WTC11 (cell line): Measurements from ENCODE around the gene CXCL6.

Source experiments
- ATF2 ChIP-seq: sonication (generic); formaldehyde crosslinking; IDR thresholded peaks from 2 replicates; pipeline ENCODE4 v1.8.1; 2022; ENCODE audit warnings: low read depth, missing genetic modification reagents, borderline replicate concordance
- CTCF ChIP-seq: fragments of 200-600 bp; IDR thresholded peaks from 2 replicates; pipeline ENCODE4 v1.8.0; 2022; ENCODE audit warnings: antibody characterized with exemption
- GRHL2 ChIP-seq: fragments of 250-450 bp; sonication (Bioruptor Pico); IDR thresholded peaks from 2 replicates; pipeline ENCODE4 v1.8.0; 2022; ENCODE audit warnings: mild to moderate bottlenecking, moderate library complexity; ENCODE audit not compliant: insufficient replicate concordance, severe bottlenecking
- IRF2 ChIP-seq: sonication (generic); formaldehyde crosslinking; IDR thresholded peaks from 2 replicates; pipeline ENCODE4 v1.8.0; 2022; ENCODE audit warnings: low read depth, missing genetic modification reagents, borderline replicate concordance
- MAX ChIP-seq: sonication (generic); formaldehyde crosslinking; IDR thresholded peaks from 2 replicates; pipeline ENCODE4 v1.8.0; 2022; ENCODE audit warnings: mild to moderate bottlenecking, missing genetic modification reagents
- NR1H2 ChIP-seq: sonication (generic); formaldehyde crosslinking; IDR thresholded peaks from 2 replicates; pipeline ENCODE4 v1.9.0; 2021; ENCODE audit warnings: mild to moderate bottlenecking, moderate library complexity, missing genetic modification reagents
- PRDM15 ChIP-seq: sonication (generic); formaldehyde crosslinking; IDR thresholded peaks from 2 replicates; pipeline ENCODE4 v1.8.0; 2022; ENCODE audit warnings: missing genetic modification reagents
- SMAD4 ChIP-seq: sonication (generic); formaldehyde crosslinking; IDR thresholded peaks from 2 replicates; pipeline ENCODE4 v1.8.0; 2022; ENCODE audit warnings: mild to moderate bottlenecking, missing genetic modification reagents
- TEAD4 ChIP-seq: sonication (generic); formaldehyde crosslinking; IDR thresholded peaks from 2 replicates; pipeline ENCODE4 v1.8.0; 2022; ENCODE audit warnings: mild to moderate bottlenecking, missing genetic modification reagents
- USF1 ChIP-seq: sonication (generic); formaldehyde crosslinking; IDR thresholded peaks from 2 replicates; pipeline ENCODE4 v1.8.0; 2022; ENCODE audit warnings: mild to moderate bottlenecking, missing genetic modification reagents
- USF2 ChIP-seq: sonication (generic); formaldehyde crosslinking; IDR thresholded peaks from 2 replicates; pipeline ENCODE4 v1.8.1; 2023; ENCODE audit warnings: mild to moderate bottlenecking, missing genetic modification reagents, moderate library complexity

GRCh38 chr4:73847526-73848182, 11.2 kb downstream of the CXCL6 start:
- TF ChIP-seq CTCF (no peak), USF2 (CRISPR knock-in tag) (no peak), TEAD4 (CRISPR knock-in tag) (no peak), IRF2 (CRISPR knock-in tag) (no peak), NR1H2 (CRISPR knock-in tag) (no peak), PRDM15 (CRISPR knock-in tag) (no peak), GRHL2 (no peak), ATF2 (CRISPR knock-in tag) (no peak), MAX (CRISPR knock-in tag) (no peak), USF1 (no peak), SMAD4 (no peak)
